Activated naive CD8-positive, alpha-beta T cell treated with anti-CD3 and anti-CD28 coated beads, Interleukin-2, amount 10 ng/mL, durations not matched to agents 7 days and 5 days (primary cell): ENCODE measurements around the gene NFKB2. TPM values are rescaled to one million over a fixed set of nuclear protein-coding genes. Genes with fewer than 3 reads are reported as not detected.
A peak's percentile ranks its signal among the peaks of the same experiment; 100 is the strongest.

ENCODE experiments used
- ATAC-seq: fragments of 150-1000 bp; cut with Tn5 transposase; one replicate; pipeline ENCODE4 v1.10.0; 2021; ENCODE audit warnings: low read depth, moderate library complexity
- POLR2A ChIA-PET: fragments of 350-600 bp; sonication (Branson Sonifier 250); formaldehyde crosslinking; loops from one replicate; lab custom pipeline; 2021; ENCODE audit warnings: antibody characterized with exemption; lab: Charles Lee
- DNase-seq: peaks from one replicate; pipeline ENCODE4 v3.0.0; 2021
- H3K27ac Mint-ChIP-seq: one replicate; pipeline ENCODE4 v1.8.0; 2022; ENCODE audit warnings: mild to moderate bottlenecking, mixed read lengths
- H3K27me3 Mint-ChIP-seq: one replicate; pipeline ENCODE4 v1.8.0; 2022; ENCODE audit warnings: mild to moderate bottlenecking, moderate library complexity, mixed read lengths
- H3K36me3 Mint-ChIP-seq: one replicate; pipeline ENCODE4 v1.8.0; 2021; ENCODE audit warnings: mild to moderate bottlenecking, mixed read lengths
- H3K4me1 Mint-ChIP-seq: one replicate; pipeline ENCODE4 v1.8.0; 2021; ENCODE audit warnings: mixed read lengths
- H3K4me3 Mint-ChIP-seq: one replicate; pipeline ENCODE4 v1.8.0; 2022; ENCODE audit warnings: mild to moderate bottlenecking, moderate library complexity, mixed read lengths
- H3K9me3 Mint-ChIP-seq: one replicate; pipeline ENCODE4 v1.8.0; 2021; ENCODE audit warnings: mixed read lengths
- total RNA-seq, 2 experiments: library from RNA; stranded (reverse); gene quantifications; one replicate each; pipeline ENCODE4 v1.2.3, GENCODE V29; 2021

The NFKB2 gene
- 100 to 1,000 TPM; 103 to 104 TPM for total RNA-seq

DNA sequence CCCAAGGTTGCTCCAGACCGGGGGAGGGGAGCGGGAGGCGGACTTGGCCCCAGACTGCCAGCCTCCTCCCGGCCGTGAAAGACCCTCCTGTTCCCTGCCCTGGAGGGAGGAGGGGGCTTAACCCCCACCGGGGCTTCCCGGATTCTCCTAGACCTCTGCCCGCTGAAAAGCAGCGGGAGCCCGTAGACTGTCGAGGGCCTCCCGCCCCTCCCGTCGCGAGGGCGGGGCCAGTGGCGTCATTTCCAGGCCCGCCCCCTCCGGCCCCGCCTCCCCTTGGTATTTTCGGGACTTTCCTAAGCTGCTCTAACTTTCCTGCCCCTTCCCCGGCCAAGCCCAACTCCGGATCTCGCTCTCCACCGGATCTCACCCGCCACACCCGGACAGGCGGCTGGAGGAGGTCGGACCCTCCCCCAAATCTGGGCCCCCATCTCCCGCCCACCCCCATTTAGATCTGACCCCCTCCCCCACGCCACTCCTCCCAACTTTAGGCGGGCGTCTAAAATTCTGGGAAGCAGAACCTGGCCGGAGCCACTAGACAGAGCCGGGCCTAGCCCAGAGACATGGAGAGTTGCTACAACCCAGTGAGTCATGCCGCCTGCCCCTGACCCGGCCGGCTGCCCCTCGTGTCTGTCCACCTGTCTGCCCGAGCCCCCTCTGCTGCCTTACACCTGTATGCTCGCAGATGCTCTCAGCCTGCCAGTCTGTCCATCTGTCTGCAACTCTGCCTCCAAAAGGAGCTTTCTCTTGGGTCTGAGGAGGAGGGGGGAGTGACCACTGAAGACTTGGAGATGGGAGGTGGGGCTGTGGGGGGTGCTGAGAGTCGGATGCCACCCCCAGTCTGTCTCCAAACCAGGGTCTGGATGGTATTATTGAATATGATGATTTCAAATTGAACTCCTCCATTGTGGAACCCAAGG is at the start of gene NFKB2:
TSS of gene NFKB2 (plus strand) at position 306 of the 917 bp plus-strand sequence. CDS start at position 561, 255 bp downstream.
- POLR2A ChIA-PET = interaction anchor here (0.5 to 5.0 kb wide), 14 partner anchors 10 to 277 kb away, joined by 3 to 39 read pairs (median 8); partner anchors contain the start of genes C10orf95, CUEDC2, FBXL15 and GBF1
- ATAC-seq = peak; percentile 20
- H3K4me3 Mint-ChIP-seq = peak within 1 kb of the TSS; percentile 90

DNA sequence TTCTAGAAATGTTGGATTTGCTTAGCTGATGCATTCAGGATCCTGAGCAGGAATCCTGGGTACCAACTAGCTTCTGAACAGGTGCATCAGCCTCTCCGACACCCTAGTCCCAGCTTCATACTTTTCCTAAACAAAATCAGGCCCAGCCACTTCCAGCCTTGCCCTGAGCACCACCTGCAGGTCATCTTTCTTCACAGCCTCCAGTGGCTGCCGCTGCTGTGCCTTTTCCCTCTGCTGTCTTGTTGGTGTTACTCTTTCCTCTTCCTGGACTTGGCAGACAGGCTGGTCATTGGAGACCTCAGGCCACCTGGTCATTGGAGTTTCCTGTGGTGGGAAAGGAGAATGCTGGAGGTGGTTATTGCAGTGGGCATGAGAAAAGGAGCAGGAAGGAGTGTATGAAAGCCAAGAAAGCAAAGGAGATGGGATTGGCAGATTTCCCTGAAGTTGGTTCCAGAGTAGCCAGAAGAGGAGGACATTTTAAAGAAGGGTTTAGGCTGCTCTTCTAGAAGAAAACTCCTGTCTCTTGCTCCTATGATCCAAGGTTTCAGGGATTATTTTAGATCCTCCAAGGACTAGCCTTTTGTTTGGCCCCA is 48.2 kb upstream of the NFKB2 start:
- POLR2A ChIA-PET = interaction anchor here (1.0 to 3.1 kb wide), 3 partner anchors 113 to 117 kb away, joined by 3 to 13 read pairs (median 4); no protein-coding TSS in a partner anchor

More for the DNA sequence above, at the start of gene NFKB2:
- H3K27ac Mint-ChIP-seq = peak within 1 kb of the TSS; percentile 96
- peaks cover 2% of the 10 kb centered on the region for H3K27me3 Mint-ChIP-seq
- no peaks in the 10 kb centered on the region for H3K9me3 Mint-ChIP-seq
- peaks cover 5% of the 10 kb centered on the region for H3K36me3 Mint-ChIP-seq
- peak; percentile 94 for DNase-seq
- H3K4me1 Mint-ChIP-seq = peaks cover 25% of the 10 kb centered on the region

DNA sequence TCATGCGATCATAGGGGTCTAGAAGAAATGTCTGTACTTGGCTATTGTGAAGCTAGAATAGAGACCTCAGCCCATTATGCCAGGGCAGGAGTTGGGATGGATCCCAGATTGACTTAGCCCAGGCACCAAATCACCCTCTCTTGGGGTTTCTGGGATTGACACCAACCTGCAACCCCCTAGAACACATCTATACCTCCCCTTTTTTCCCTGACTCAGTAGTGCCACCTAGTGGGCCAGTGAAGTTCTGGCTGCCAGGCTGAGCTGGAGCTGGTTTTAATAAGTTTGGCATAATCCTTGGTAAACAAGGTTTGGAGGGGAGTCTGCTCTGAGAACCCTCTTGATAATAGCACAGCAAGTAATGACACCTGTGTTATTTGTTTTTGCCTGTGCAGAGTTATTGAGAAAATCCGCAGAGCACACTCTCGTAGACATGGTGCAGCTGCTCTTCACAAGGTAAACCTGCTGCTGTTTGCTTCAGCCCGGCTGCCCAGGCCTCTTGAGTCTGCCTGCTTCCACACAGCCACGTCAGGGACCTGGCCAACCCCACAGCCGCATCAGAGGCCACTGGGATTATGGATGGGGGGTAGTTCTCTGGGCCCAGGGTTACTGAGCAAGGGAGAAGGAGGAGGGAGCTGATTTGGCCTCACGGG is 43.3 kb upstream of the NFKB2 start:
- DNase-seq (peak; percentile 64), ATAC-seq (peak; percentile 72)
- H3K27me3 Mint-ChIP-seq = no peaks in the 10 kb centered on the region
- H3K27ac Mint-ChIP-seq = no peak overlapping the region
- H3K9me3 Mint-ChIP-seq = no peaks in the 10 kb centered on the region
- H3K4me1 Mint-ChIP-seq = peaks cover 3% of the 10 kb centered on the region
- POLR2A ChIA-PET = interaction anchor here (0.6 to 3.2 kb wide), 3 partner anchors 122 to 183 kb away, joined by 3 to 17 read pairs (median 9); no protein-coding TSS in a partner anchor
- peaks cover 6% of the 10 kb centered on the region for H3K36me3 Mint-ChIP-seq
- no peak overlapping the region for H3K4me3 Mint-ChIP-seq

More for the DNA sequence above, 48.2 kb upstream of the NFKB2 start:
- H3K4me1 Mint-ChIP-seq = peaks cover 1% of the 10 kb centered on the region
- H3K4me3 Mint-ChIP-seq = no peak overlapping the region
- no peaks in the 10 kb centered on the region for H3K27me3 Mint-ChIP-seq
- peaks cover 9% of the 10 kb centered on the region for H3K36me3 Mint-ChIP-seq
- H3K9me3 Mint-ChIP-seq = no peaks in the 10 kb centered on the region
- ATAC-seq (no peak), DNase-seq (peak; percentile 32)
- no peak overlapping the region for H3K27ac Mint-ChIP-seq

DNA sequence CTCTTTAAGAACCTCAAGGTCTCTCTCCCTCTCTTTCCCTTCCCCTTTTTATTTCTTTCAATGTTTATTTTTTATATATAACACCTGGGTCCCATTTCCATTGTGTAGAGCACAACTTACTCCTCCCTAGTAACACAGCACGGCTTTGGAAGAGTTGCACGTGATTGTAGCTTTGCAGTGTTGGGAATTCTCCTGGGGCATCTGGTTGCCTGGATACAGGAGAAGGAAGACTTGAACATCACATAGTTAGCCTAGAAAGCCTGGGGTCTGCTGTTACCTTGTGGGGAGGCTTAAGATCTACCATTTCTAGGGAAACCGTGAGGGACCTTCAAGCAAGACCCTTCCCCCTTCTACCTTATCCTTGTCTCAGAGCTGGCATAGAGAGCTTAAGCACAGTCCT is 41.1 kb upstream of the NFKB2 start:
- no peaks in the 10 kb centered on the region for H3K9me3 Mint-ChIP-seq

DNA sequence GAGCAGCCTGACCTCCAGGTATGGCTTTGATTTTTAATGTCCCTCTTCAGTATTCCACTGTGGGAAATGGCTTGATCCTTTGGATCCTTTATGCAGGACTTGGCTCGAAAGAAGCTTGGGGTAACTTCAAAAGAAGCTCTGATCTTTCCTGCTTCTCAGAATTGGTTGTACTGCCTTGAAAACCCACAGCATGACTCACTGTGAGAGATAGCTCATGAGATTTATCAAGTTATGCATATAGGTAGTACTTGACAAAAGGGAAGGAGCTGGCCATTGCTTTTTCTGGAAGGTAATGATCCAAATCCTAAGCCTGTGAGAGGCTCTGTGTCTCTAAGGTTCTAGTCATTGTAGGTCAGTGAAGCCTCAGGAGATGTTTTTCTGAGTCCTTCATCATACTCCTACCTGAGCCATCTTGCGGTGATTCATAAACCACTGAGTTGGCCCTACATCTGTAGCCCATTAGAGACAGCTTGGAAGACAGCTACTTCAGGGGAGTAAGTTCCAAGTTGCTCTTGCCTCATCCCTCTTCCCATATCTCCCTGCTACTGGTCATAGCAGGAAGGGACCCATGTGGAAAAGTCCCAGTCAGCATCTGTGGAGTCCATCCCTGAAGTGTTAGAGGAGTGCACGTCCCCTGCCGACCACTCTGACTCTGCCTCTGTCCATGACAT is 36.7 kb upstream of the NFKB2 start:
- no peaks in the 10 kb centered on the region for H3K27me3 Mint-ChIP-seq
- POLR2A ChIA-PET = interaction anchor here (1.4 kb wide), 1 partner anchor 128 kb away, joined by 3 read pairs; no protein-coding TSS in a partner anchor
- DNase-seq = no peak
- no peak overlapping the region for H3K27ac Mint-ChIP-seq
- H3K36me3 Mint-ChIP-seq = peaks cover 26% of the 10 kb centered on the region
- no peaks in the 10 kb centered on the region for H3K9me3 Mint-ChIP-seq
- peaks cover 15% of the 10 kb centered on the region for H3K4me1 Mint-ChIP-seq
- H3K4me3 Mint-ChIP-seq = no peak overlapping the region
- peak; percentile 75 for ATAC-seq

More for the DNA sequence above, 41.1 kb upstream of the NFKB2 start:
- POLR2A ChIA-PET = interaction anchor here (0.6 kb wide), 1 partner anchor 163 kb away, joined by 3 read pairs; no protein-coding TSS in a partner anchor
- ATAC-seq (no peak), DNase-seq (no peak)
- no peaks in the 10 kb centered on the region for H3K27me3 Mint-ChIP-seq
- peaks cover 8% of the 10 kb centered on the region for H3K36me3 Mint-ChIP-seq
- peaks cover 13% of the 10 kb centered on the region for H3K4me1 Mint-ChIP-seq
- no peak overlapping the region for H3K27ac Mint-ChIP-seq
- H3K4me3 Mint-ChIP-seq = no peak overlapping the region

DNA sequence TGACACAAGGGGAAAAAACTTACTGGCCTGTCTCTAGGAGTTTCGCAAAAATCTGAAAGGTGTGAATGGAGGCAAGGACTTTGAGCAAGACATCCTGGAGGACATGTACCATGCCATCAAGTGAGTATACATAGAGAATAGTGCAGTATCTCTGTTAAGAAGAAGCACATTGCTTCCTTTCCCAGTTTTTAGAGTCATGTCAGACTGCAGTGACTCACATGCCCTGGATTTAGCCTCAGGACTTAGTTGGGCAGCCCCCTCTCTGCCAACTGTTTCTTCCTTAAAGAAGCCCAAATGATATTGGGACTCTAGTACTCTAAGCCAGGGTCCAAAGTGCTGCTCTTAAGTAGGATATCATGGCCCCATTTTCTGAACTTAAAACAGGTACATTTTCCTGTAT is 28.1 kb upstream of the NFKB2 start:
- H3K4me1 Mint-ChIP-seq = no peaks in the 10 kb centered on the region
- H3K36me3 Mint-ChIP-seq = peaks cover 46% of the 10 kb centered on the region
- no peaks in the 10 kb centered on the region for H3K9me3 Mint-ChIP-seq
- POLR2A ChIA-PET = no interaction called here
- no peak for DNase-seq
- H3K27me3 Mint-ChIP-seq = no peaks in the 10 kb centered on the region
- ATAC-seq = no peak
- no peak overlapping the region for H3K27ac Mint-ChIP-seq
- no peak overlapping the region for H3K4me3 Mint-ChIP-seq

DNA sequence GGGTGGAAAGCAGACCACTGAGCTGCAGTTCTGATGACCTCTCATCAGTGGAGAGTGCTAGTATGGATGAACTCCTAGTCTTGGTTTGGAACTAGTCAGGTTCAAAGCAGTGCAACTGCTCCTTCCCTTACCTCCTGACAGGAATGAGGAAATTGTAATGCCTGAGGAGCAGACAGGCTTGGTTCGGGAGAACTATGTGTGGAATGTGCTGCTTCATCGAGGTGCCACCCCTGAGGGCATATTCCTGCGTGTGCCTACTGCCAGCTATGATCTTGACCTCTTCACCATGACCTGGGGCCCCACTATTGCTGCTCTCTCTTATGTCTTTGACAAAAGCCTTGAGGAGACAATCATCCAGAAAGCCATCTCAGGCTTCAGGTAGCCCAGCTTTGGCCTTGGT is 27.4 kb upstream of the NFKB2 start:
- no peak for ATAC-seq
- Mint-ChIP-seq H3K27me3 (no peaks in the 10 kb centered on the region), H3K4me3 (no peak overlapping the region), H3K9me3 (no peaks in the 10 kb centered on the region), H3K36me3 (peaks cover 42% of the 10 kb centered on the region), H3K27ac (peak overlapping the region; percentile 24), H3K4me1 (no peaks in the 10 kb centered on the region)
- DNase-seq = no peak
- POLR2A ChIA-PET = no interaction called here

DNA sequence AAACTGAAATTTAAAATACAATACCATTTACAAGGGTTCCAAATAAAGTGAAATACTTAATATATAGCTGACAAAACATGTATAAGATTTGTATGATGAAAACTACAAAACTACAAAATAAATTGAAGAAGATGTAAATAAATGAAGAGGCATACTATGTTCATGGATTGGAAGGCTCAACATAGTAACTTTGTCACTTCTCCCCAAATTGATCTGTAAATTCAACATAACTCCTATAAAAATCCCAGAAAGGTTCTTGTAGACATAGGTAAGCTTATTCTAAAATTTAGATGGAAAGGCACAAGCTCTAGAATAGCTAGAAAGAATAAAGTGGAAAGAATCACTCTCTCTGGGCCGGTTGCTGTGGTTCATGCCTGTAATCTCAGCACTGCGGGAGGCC is 24.2 kb upstream of the NFKB2 start:
- POLR2A ChIA-PET = interaction anchor here (0.6 kb wide), 1 partner anchor 45 kb away, joined by 3 read pairs; no protein-coding TSS in a partner anchor
- DNase-seq = no peak
- Mint-ChIP-seq H3K36me3 (peaks cover 40% of the 10 kb centered on the region), H3K27me3 (no peaks in the 10 kb centered on the region), H3K9me3 (no peaks in the 10 kb centered on the region), H3K4me1 (no peaks in the 10 kb centered on the region), H3K27ac (no peak overlapping the region), H3K4me3 (no peak overlapping the region)
- ATAC-seq = no peak

DNA sequence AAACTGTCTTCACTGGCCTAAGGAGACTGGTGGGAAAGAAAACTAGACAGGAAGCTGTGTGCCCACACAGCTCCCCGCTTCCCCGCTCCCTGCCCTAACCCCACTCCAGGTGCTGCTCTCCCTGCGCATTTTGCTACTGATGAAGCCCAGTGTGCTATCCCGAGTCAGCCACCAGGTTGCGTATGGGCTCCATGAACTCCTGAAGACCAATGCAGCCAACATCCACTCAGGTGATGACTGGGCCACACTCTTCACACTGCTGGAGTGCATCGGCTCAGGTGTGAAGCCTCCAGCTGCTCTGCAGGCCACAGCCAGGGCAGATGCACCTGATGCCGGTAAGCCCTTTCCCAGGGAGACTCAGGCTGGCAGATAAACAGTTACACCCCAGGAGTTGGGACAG is 20.3 kb upstream of the NFKB2 start:
- POLR2A ChIA-PET = interaction anchor here (0.6 kb wide), 1 partner anchor 20 kb away, joined by 4 read pairs; no protein-coding TSS in a partner anchor
- Mint-ChIP-seq H3K36me3 (peaks cover 27% of the 10 kb centered on the region), H3K4me3 (no peak overlapping the region), H3K4me1 (no peaks in the 10 kb centered on the region), H3K9me3 (no peaks in the 10 kb centered on the region), H3K27ac (no peak overlapping the region), H3K27me3 (no peaks in the 10 kb centered on the region)
- ATAC-seq = peak; percentile 42
- no peak for DNase-seq

DNA sequence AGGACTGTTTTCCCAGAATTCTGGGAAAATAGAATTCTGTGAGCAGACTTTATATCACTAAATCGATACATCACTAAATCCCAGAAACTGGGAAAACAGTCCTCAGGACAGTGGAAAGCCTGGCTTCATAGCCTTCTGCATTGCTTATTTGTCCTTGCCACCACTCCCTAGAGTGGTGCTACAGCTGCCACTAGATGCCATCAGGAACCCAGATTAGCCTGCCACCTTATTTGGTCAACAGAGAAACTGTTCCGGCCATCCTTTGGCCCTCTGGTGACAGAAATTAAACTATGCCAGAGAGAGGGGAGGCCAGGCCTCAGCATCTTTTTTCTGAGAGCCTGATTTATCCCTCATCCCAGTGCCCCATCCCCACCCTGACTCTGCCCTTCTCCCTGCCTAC is 19.6 kb upstream of the NFKB2 start:
- H3K4me3 Mint-ChIP-seq = no peak overlapping the region
- POLR2A ChIA-PET = interaction anchor here (0.6 kb wide), 1 partner anchor 21 kb away, joined by 4 read pairs; no protein-coding TSS in a partner anchor
- H3K27me3 Mint-ChIP-seq = no peaks in the 10 kb centered on the region
- H3K4me1 Mint-ChIP-seq = no peaks in the 10 kb centered on the region
- no peaks in the 10 kb centered on the region for H3K9me3 Mint-ChIP-seq
- peaks cover 22% of the 10 kb centered on the region for H3K36me3 Mint-ChIP-seq
- ATAC-seq (no peak), DNase-seq (no peak)
- H3K27ac Mint-ChIP-seq = no peak overlapping the region

DNA sequence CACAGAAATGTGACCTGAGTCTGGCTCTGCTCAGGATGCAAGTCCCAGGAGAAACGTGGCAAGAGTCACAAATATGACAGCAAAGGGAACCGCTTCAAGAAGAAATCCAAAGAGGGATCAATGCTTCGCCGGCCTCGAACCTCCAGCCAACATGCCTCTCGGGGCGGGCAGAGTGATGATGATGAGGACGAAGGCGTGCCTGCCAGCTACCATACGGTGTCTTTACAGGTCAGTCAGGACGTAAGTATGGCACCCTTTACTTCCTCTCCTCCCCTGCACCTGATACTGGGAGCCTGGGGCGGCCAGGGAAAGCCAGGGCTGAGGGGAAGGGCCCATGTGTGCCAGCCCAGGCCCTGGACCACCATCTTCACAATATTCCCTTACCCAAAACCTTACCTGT is 18.6 kb upstream of the NFKB2 start:
- POLR2A ChIA-PET = no interaction called here
- Mint-ChIP-seq H3K4me1 (no peaks in the 10 kb centered on the region), H3K9me3 (no peaks in the 10 kb centered on the region), H3K27me3 (no peaks in the 10 kb centered on the region), H3K36me3 (peaks cover 12% of the 10 kb centered on the region), H3K4me3 (no peak overlapping the region), H3K27ac (no peak overlapping the region)
- ATAC-seq = no peak
- no peak for DNase-seq

DNA sequence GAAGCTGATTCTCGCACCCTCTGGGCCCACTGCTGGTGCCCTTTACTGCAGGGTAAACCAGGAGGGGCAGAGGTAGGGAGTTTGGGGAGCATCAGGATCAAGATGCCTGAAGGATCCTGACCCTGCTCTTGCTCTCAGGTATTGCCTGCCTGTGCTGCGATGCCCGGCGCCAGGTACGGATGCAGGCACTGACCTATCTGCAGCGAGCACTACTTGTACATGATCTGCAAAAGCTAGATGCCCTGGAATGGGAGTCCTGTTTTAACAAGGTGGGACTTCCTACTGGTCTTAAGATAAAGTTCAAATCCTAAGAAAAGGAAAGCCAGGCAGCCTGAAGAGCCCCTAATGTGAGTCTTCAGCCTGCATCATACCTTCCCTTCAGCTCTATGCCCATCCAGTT is 16.1 kb upstream of the NFKB2 start:
- POLR2A ChIA-PET = no interaction called here

More for the DNA sequence above, 16.1 kb upstream of the NFKB2 start:
- DNase-seq (no peak), ATAC-seq (no peak)
- H3K27ac Mint-ChIP-seq = no peak overlapping the region
- H3K4me1 Mint-ChIP-seq = no peaks in the 10 kb centered on the region
- H3K4me3 Mint-ChIP-seq = no peak overlapping the region
- peaks cover 14% of the 10 kb centered on the region for H3K36me3 Mint-ChIP-seq
- no peaks in the 10 kb centered on the region for H3K27me3 Mint-ChIP-seq
- no peaks in the 10 kb centered on the region for H3K9me3 Mint-ChIP-seq
